WI38 (cell line): ENCODE measurements around the gene SULT2B1.
A peak's percentile ranks its signal among the peaks of the same experiment; 100 is the strongest.

ENCODE experiments used
- H3K4me3 ChIP-seq: 2 replicates; pipeline ENCODE4 v1.5.1; 2011; ENCODE audit warnings: low read depth, mild to moderate bottlenecking, control low read depth, low read length
- TF ChIP-seq, protein P1 (sequence below): IDR thresholded peaks from 2 replicates; pipeline ENCODE4 v1.5.1; 2012; ENCODE audit warnings: low read depth, mild to moderate bottlenecking, control low read depth, low read length

SULT2B1 gene

DNA sequence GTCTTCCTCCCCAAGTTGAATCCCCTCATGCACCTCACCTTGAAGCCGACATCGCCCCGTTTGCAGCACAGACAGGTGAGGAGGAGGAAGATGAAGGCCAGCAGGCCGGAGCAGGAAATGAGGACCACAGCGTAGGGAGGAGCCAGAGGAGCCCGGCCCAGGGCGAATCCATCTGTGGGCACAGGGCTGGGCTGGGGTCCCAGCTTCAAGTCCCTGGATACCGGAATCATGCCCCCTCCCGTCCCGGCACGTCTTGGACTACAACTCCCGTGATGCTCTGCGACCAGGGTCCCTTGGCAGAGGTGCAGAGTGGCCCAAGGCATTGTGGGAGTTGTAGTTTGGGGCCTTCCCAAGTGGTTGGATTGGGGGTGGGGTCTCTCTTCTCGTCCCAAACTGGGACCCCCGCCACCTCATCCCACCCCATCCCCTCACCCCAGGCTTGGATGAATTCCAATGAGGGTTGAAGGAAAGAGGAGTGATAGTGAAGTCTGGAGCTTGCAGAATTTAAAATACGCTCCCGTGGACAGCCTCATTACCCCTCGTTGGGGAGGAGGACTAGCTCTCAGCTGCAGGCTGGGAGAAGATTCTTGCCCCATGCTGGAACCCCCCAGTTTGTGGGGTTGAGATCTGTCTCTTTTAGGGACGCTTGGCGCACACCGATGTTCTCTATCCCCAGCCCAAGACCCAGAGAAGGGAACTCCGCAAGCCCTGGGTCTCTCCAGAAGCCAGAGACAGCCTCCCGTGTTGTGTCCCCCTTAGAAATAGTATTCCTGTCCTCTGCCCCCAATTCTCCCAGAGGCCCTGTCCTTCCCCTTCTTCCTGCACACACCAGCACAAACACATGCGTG, 41.3 kb upstream of the SULT2B1 start:
- H3K4me3 ChIP-seq, result no peak overlapping the region; the same call in 1 of the 2 replicates
- TF ChIP-seq, protein P1, sequence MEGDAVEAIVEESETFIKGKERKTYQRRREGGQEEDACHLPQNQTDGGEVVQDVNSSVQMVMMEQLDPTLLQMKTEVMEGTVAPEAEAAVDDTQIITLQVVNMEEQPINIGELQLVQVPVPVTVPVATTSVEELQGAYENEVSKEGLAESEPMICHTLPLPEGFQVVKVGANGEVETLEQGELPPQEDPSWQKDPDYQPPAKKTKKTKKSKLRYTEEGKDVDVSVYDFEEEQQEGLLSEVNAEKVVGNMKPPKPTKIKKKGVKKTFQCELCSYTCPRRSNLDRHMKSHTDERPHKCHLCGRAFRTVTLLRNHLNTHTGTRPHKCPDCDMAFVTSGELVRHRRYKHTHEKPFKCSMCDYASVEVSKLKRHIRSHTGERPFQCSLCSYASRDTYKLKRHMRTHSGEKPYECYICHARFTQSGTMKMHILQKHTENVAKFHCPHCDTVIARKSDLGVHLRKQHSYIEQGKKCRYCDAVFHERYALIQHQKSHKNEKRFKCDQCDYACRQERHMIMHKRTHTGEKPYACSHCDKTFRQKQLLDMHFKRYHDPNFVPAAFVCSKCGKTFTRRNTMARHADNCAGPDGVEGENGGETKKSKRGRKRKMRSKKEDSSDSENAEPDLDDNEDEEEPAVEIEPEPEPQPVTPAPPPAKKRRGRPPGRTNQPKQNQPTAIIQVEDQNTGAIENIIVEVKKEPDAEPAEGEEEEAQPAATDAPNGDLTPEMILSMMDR, result no peak

DNA sequence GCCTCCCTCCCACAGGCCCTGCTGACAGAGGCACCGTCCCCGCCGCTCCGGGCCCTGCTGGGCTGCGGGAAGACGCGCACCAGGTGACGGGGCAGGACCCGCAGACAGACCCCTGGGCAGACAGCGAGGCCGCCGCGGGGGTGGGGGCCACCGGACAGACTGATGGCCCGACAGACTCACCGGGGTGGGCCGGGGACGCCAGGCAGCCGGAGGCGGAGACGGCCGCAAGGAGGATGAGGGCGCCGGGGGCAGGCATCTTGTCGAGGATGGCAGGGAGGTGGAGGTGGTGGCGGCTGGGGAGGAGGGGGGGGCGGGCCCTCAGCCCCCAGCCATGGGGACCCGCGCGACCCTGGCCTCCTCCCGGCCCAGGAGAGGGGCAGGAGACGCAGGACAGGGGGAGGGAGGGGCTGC, 40.6 kb upstream of the SULT2B1 start:
- TF ChIP-seq, protein P1, result no peak
- no peak overlapping the region for H3K4me3 ChIP-seq

DNA sequence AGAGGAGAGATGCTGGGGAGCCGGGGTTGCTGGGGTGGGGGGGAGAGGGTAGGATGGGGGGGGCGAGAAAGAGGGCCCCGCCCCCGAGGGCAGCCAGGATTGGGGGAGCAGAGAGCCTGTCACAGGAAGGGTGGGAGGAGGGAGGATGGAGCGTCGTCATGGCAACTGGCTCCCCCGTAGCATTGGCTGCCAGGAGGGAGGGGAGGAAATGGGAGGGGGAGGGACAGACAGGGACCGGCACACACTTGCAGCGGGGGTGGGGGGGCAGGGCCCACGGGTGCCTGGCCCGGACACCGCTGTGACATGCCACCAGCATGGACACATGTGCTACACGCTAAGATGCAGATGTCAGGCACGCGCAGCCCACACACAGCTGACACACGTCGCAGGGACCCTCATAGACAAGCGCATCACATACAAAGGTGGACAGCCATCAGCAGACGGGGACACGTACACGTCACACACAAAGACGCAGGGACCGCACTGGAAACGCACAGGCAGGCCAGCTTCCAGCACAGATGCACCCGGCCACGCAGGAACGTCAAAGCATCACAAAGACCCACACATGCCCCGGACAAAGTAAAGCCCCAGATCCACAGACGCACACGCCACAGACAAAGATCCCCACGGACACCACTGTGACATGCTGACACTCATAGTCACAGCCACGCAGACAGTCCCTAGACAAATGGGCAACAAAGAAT, 40.0 kb upstream of the SULT2B1 start, which contains the start of gene LMTK3:
TSS of gene LMTK3 (minus strand) at position 36 of the 704 bp plus-strand sequence. CDS start 259 bp downstream, outside the sequence.
- TF ChIP-seq, protein P1, result no peak
- no peak within 1 kb of the TSS; the same call in 1 of the 2 replicates for H3K4me3 ChIP-seq

DNA sequence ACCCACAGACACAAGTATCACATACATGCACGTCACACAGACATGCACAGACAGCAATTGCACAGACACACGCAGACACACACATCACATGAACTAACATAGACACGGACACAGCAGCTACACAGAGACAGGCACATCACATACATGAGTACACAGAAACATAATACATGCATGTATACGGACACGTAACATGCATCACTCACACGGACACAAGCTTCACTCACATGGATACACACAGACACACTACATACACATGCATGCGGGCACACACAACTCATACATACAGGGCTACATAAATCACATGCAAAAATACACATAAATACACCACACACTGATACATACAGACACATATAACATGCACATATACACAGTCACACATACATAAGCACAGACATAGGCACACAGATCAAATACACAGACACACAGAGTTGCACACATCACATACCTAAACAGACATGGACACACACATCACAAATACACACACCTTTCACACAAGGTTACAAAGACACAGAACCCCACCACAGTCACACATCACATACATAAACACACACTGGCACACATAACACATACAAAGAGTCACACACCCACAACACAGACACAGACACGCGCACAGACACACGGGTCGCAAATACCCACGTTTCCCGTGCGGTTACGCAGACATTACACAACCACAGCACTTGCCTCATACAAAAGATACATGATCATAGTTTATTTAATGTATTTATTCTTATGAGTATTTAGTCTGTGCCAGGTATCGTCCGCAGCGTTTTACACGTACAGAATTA, 39.3 kb upstream of the SULT2B1 start:
- no peak overlapping the region for H3K4me3 ChIP-seq
- TF ChIP-seq, protein P1, result no peak

GRCh38 chr19:48513289-48514122, 38.5 kb upstream of the SULT2B1 start:
- H3K4me3 ChIP-seq, result peak overlapping the region; percentile 54
- TF ChIP-seq, protein P1, result no peak

DNA sequence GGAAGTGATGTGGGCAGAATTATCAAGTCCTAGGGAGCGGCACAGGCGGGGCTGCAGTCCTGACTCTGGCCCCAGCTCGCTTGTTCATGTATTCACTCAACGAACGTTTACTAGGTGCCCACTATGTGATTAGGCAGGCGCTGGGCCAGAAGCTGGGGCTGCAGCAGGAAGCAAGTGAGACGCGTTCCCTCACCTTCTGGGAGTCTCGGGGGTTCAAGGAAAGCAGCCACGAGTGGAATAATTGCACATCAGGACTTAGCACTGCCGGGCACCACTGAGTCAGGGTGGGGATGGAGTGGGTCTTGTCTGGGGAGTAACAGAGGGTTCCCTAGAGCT, 37.9 kb upstream of the SULT2B1 start:
- TF ChIP-seq, protein P1, result no peak

More for the DNA sequence above, 37.9 kb upstream of the SULT2B1 start:
- H3K4me3 ChIP-seq, result no peak overlapping the region
